Neural progenitor cell (in vitro differentiated cells): ENCODE measurements around the gene CDC14A. TPM values are rescaled to one million over a fixed set of nuclear protein-coding genes. Genes with fewer than 3 reads are reported as not detected.

ENCODE experiments used
- DNase-seq: peaks from one replicate; pipeline ENCODE4 v3.0.0-alpha.2; 2016; ENCODE audit warnings: low spot score
- H2AFZ ChIP-seq: fragments of 200-600 bp; sonication (generic); replicated peaks from 2 replicates; pipeline ENCODE4 v1.6.1; 2016; ENCODE audit warnings: antibody characterized with exemption
- H3F3A ChIP-seq: fragments of 200-600 bp; sonication (generic); 2 replicates; pipeline ENCODE4 v1.6.1; 2016; ENCODE audit warnings: antibody characterized with exemption, low read depth
- H3K27ac ChIP-seq: fragments of 200-600 bp; sonication (generic); 2 replicates; pipeline ENCODE4 v1.5.1; 2016; ENCODE audit warnings: mild to moderate bottlenecking
- H3K27me3 ChIP-seq: fragments of 200-600 bp; sonication (generic); 2 replicates; pipeline ENCODE4 v1.6.1; 2016; ENCODE audit warnings: mild to moderate bottlenecking, moderate library complexity
- H3K36me3 ChIP-seq: fragments of 200-600 bp; sonication (generic); 2 replicates; pipeline ENCODE4 v1.5.1; 2016
- H3K4me1 ChIP-seq: fragments of 200-600 bp; sonication (generic); 2 replicates; pipeline ENCODE4 v1.6.1; 2016; ENCODE audit warnings: mixed run types
- H3K4me2 ChIP-seq: fragments of 200-600 bp; sonication (generic); 2 replicates; pipeline ENCODE4 v1.6.1; 2016
- H3K4me3 ChIP-seq: fragments of 200-600 bp; sonication (generic); 2 replicates; pipeline ENCODE4 v1.5.1; 2016
- H3K79me2 ChIP-seq: fragments of 200-600 bp; sonication (generic); 2 replicates; pipeline ENCODE4 v1.6.1; 2016; ENCODE audit warnings: low read depth
- H3K9ac ChIP-seq: fragments of 200-600 bp; sonication (generic); 2 replicates; pipeline ENCODE4 v1.6.1; 2016
- H3K9me3 ChIP-seq: fragments of 200-600 bp; sonication (generic); 2 replicates; pipeline ENCODE4 v1.5.1; 2016; ENCODE audit warnings: low read depth
- H4K20me1 ChIP-seq: fragments of 200-600 bp; sonication (generic); 2 replicates; pipeline ENCODE4 v1.6.1; 2016; ENCODE audit warnings: low read depth
- H3K27ac Mint-ChIP-seq: 3 replicates; pipeline ENCODE4 v1.8.0; 2021; ENCODE audit warnings: mixed read lengths
- H3K27me3 Mint-ChIP-seq: 2 replicates; pipeline ENCODE4 v1.8.0; 2022; ENCODE audit warnings: low read depth, mild to moderate bottlenecking, inconsistent platforms, moderate library complexity, mixed read lengths; ENCODE audit not compliant: insufficient read depth
- H3K36me3 Mint-ChIP-seq: 3 replicates; pipeline ENCODE4 v1.8.0; 2021; ENCODE audit warnings: mixed read lengths
- H3K4me1 Mint-ChIP-seq: 3 replicates; pipeline ENCODE4 v1.8.0; 2021; ENCODE audit warnings: mixed read lengths
- H3K4me3 Mint-ChIP-seq: 3 replicates; pipeline ENCODE4 v1.8.0; 2021; ENCODE audit warnings: mild to moderate bottlenecking, moderate library complexity, mixed read lengths
- H3K9me3 Mint-ChIP-seq: 3 replicates; pipeline ENCODE4 v1.8.0; 2020; ENCODE audit warnings: mixed read lengths
- EZH2 ChIP-seq: fragments of 200-600 bp; sonication (generic); IDR thresholded peaks from 2 replicates; pipeline ENCODE4 v1.6.1; 2017; ENCODE audit warnings: antibody characterized with exemption, mild to moderate bottlenecking, moderate library complexity
- EZH2phosphoT487 ChIP-seq: fragments of 200-600 bp; sonication (generic); IDR thresholded peaks from 2 replicates; pipeline ENCODE4 v1.6.1; 2017; ENCODE audit warnings: antibody characterized with exemption
- total RNA-seq: library from RNA; depleted of rRNA; stranded (reverse); fragments of >200 nt; gene quantifications from 2 replicates; pipeline ENCODE4 v1.2.3, GENCODE V29; 2015; ENCODE audit warnings: low replicate concordance
- TF ChIP-seq, protein P1 (sequence below): fragments of 200-600 bp; sonication (generic); IDR thresholded peaks from 2 replicates; pipeline ENCODE4 v1.5.1; 2017; ENCODE audit warnings: antibody characterized with exemption, mild to moderate bottlenecking

Gene CDC14A
- total RNA-seq, 1 donor from 2014 or later: 37.0 TPM

DNA sequence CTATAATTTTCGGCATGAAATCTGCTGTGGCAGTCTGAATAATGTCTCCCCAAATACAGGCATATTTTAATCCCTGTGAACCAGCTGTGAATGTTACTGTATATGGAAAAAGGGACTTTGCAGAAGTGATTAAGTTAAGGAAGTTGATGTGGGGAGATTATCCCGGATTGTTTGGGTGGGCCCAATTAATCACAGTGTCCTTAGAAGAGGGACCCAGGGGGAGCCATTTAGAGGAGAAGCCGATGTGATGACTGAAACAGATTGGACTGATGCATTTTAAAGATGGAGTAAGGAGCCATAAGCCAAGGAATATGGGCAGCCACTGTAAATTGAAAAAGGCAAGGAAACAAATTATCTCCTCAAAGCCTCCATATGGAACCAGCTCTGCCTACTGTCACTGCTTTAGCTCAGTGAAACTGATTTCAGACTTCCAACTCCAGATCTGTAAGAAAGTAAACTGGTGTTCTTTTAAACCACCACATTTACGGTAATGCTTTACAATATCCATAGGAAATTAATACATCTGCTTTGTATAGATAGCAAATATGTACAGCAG, 124.5 kb downstream of the CDC14A start:
- H2AFZ ChIP-seq: no peak overlapping the region
- H4K20me1 ChIP-seq: no peaks in the 10 kb centered on the region

DNA sequence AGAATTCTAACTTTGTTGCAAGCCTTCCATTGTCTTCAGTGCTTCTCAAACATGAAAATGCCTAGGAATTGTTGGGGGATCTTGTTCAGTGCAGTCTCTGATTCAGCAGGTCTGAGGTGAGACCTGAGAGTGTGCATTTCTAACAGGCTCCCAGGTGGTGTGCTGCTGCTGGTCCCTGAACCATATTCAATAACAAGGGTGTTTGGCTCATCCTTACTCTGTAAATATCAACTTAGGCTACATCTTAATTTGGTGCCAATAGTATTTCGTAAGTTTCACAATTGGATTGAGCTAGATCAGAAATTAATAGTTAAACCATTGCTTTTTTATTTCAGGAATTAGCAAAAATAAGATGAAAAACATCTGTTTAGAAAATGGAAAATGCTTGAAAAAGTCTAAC, 126.5 kb downstream of the CDC14A start:
- Histone ChIP-seq H3K4me2 (no peak overlapping the region), H3K79me2 (no peaks in the 10 kb centered on the region), H3K9ac (no peak overlapping the region), H3K27ac (no peak overlapping the region), H4K20me1 (no peaks in the 10 kb centered on the region), H3K36me3 (peaks cover 1% of the 10 kb centered on the region), H3K9me3 (no peaks in the 10 kb centered on the region), H2AFZ (no peak overlapping the region), H3F3A (no peaks in the 10 kb centered on the region), H3K27me3 (no peaks in the 10 kb centered on the region), H3K4me3 (no peak overlapping the region), H3K4me1 (no peaks in the 10 kb centered on the region)
- TF ChIP-seq EZH2phosphoT487 (no peak), EZH2 (no peak)
- TF ChIP-seq, protein P1, sequence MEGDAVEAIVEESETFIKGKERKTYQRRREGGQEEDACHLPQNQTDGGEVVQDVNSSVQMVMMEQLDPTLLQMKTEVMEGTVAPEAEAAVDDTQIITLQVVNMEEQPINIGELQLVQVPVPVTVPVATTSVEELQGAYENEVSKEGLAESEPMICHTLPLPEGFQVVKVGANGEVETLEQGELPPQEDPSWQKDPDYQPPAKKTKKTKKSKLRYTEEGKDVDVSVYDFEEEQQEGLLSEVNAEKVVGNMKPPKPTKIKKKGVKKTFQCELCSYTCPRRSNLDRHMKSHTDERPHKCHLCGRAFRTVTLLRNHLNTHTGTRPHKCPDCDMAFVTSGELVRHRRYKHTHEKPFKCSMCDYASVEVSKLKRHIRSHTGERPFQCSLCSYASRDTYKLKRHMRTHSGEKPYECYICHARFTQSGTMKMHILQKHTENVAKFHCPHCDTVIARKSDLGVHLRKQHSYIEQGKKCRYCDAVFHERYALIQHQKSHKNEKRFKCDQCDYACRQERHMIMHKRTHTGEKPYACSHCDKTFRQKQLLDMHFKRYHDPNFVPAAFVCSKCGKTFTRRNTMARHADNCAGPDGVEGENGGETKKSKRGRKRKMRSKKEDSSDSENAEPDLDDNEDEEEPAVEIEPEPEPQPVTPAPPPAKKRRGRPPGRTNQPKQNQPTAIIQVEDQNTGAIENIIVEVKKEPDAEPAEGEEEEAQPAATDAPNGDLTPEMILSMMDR: no peak
- DNase-seq: no peak
- no peaks in the 10 kb centered on the region for H3K9me3 Mint-ChIP-seq
- H3K27me3 Mint-ChIP-seq: no peaks in the 10 kb centered on the region
- peaks cover 11% of the 10 kb centered on the region for H3K36me3 Mint-ChIP-seq
- no peaks in the 10 kb centered on the region for H3K4me1 Mint-ChIP-seq
- no peak overlapping the region for H3K27ac Mint-ChIP-seq
- no peak overlapping the region for H3K4me3 Mint-ChIP-seq

More for the DNA sequence above, 124.5 kb downstream of the CDC14A start:
- TF ChIP-seq EZH2 (no peak), EZH2phosphoT487 (no peak)
- TF ChIP-seq, protein P1: no peak
- DNase-seq: no peak
- Histone ChIP-seq H3K9me3 (no peaks in the 10 kb centered on the region), H3K27me3 (no peaks in the 10 kb centered on the region), H3K79me2 (no peaks in the 10 kb centered on the region), H3K4me3 (no peak overlapping the region), H3K27ac (no peak overlapping the region), H3F3A (no peaks in the 10 kb centered on the region), H3K9ac (no peak overlapping the region), H3K4me1 (no peaks in the 10 kb centered on the region), H3K36me3 (peaks cover 6% of the 10 kb centered on the region), H3K4me2 (no peak overlapping the region)
- no peaks in the 10 kb centered on the region for H3K27me3 Mint-ChIP-seq
- H3K4me3 Mint-ChIP-seq: no peak overlapping the region
- no peak overlapping the region for H3K27ac Mint-ChIP-seq
- H3K9me3 Mint-ChIP-seq: no peaks in the 10 kb centered on the region
- H3K36me3 Mint-ChIP-seq: peaks cover 14% of the 10 kb centered on the region
- H3K4me1 Mint-ChIP-seq: no peaks in the 10 kb centered on the region

DNA sequence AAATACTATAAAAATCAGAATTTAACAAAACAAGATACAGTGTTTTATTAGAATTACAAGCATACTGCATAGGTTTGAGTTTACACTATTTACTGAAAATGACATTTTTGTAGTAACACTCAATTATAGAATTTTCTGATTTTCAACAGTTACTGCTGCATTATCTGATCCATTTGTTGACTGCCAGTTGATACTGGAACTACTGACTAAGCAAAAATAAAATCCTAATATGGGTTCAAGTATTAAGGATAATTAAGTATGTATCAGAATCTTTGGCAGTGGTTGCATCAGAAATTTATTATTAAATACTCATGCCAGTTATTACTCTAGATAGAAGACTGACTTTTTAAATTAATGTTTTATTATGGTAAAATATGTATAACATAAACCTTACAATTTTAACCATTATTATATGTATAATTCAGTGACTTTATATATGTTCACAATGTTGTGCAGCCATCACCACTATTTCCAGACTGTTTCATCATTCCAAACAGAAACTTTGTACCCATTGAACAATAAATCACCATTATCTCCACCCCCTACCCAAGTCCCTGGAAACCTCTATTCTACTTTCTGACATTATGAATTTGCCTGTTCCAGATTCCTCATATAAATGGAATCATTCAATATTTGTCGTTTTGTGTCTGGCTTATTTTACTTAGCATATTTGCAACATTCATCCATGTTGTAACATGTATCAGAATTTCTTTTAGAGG, 127.5 kb downstream of the CDC14A start:
- no peak overlapping the region for H3K4me3 Mint-ChIP-seq

More for the DNA sequence above, 127.5 kb downstream of the CDC14A start:
- Histone ChIP-seq H3K27ac (no peak overlapping the region), H2AFZ (no peak overlapping the region), H3K79me2 (no peaks in the 10 kb centered on the region), H3K4me1 (no peaks in the 10 kb centered on the region), H3F3A (no peaks in the 10 kb centered on the region), H3K4me3 (no peak overlapping the region), H3K9ac (no peak overlapping the region), H3K27me3 (no peaks in the 10 kb centered on the region), H4K20me1 (no peaks in the 10 kb centered on the region), H3K36me3 (peaks cover 7% of the 10 kb centered on the region), H3K4me2 (no peak overlapping the region), H3K9me3 (no peaks in the 10 kb centered on the region)
- TF ChIP-seq, protein P1: no peak
- TF ChIP-seq EZH2: no peak
- no peak for TF ChIP-seq EZH2phosphoT487
- Mint-ChIP-seq H3K36me3 (peaks cover 7% of the 10 kb centered on the region), H3K27ac (no peak overlapping the region), H3K27me3 (no peaks in the 10 kb centered on the region), H3K4me1 (no peaks in the 10 kb centered on the region), H3K9me3 (no peaks in the 10 kb centered on the region)
- no peak for DNase-seq
